HCT116 (cell line): ENCODE measurements around the gene IFITM10. TPM values are rescaled to one million over a fixed set of nuclear protein-coding genes. Genes with fewer than 3 reads are reported as not detected.

Source experiments
- ATAC-seq: fragments of 200-7000 bp; cut with Tn5 transposase; 2 replicates; pipeline ENCODE4 v1.9.1; 2020; ENCODE audit warnings: mild to moderate bottlenecking, moderate library complexity
- BruUV-seq: library from RNA; stranded (reverse); fragments of 400-500 nt; replicated peaks from 2 replicates; lab custom pipeline; 2021; lab: Mats Ljungman, UMichigan
- CTCF ChIA-PET: fragments of 300-600 bp; sonication (Branson Sonifier 250); formaldehyde crosslinking; loops from one replicate; lab custom pipeline; 2021; ENCODE audit warnings: antibody characterized with exemption; lab: Charles Lee
- POLR2A ChIA-PET: fragments of 300-600, 350-600 bp; sonication (Branson Sonifier 250); formaldehyde crosslinking; loops from one replicate; lab custom pipeline; 2021; ENCODE audit warnings: antibody characterized with exemption; lab: Charles Lee
- RAD21 ChIA-PET, 2 experiments: fragments of 300-600 bp; sonication (Branson Sonifier 250); formaldehyde crosslinking; loops; one replicate each; lab custom pipeline; 2023; ENCODE audit warnings: low total read pairs in 2 of 2; ENCODE audit not compliant: uncharacterized antibody in 2 of 2, unreplicated experiment in 2 of 2, low non-redundant PET in 1 of 2; lab: Charles Lee
- DNase-seq: peaks from one replicate; pipeline ENCODE4 v3.0.0-alpha.2; 2010; ENCODE audit warnings: low read depth, low spot score
- H2AFZ ChIP-seq: fragments of 200-600 bp; shearing (Covaris generic), sonication (generic); 2 replicates; pipeline ENCODE4 v1.6.1; 2017; ENCODE audit warnings: low read depth, mixed run types, mixed read lengths, antibody characterized with exemption, low read length; ENCODE audit not compliant: poor library complexity, severe bottlenecking
- H3K27ac ChIP-seq: 2 replicates; pipeline ENCODE4 v1.5.1; 2012; ENCODE audit warnings: low read depth, low read length
- H3K27me3 ChIP-seq: fragments of 200-600 bp; sonication (generic); 2 replicates; pipeline ENCODE4 v1.6.1; 2016; ENCODE audit warnings: mixed run types, low read length, mixed read lengths; ENCODE audit not compliant: insufficient read depth
- H3K36me3 ChIP-seq, 2 experiments: fragments of 200-500 bp in 1 of 2; fragments of 200-600 bp in 1 of 2; sonication (Bioruptor generic) in 1 of 2; sonication (generic) in 1 of 2; 2 replicates each; pipeline versions ENCODE4 v1.5.1 to v1.6.1; 2014 to 2016; ENCODE audit warnings: low read length in 2 of 2, inconsistent platforms in 1 of 2, mixed read lengths in 1 of 2, mixed run types in 1 of 2; ENCODE audit not compliant: insufficient read depth in 2 of 2, control insufficient read depth in 1 of 2
- H3K4me1 ChIP-seq, 2 experiments: fragments of 200-600 bp in 1 of 2; sonication (generic) in 1 of 2; 2 replicates each; pipeline versions ENCODE4 v1.5.1 to v1.6.1; 2012 to 2017; ENCODE audit warnings: low read length in 2 of 2, inconsistent platforms in 1 of 2, mild to moderate bottlenecking in 1 of 2, mixed read lengths in 1 of 2, mixed run types in 1 of 2, moderate library complexity in 1 of 2; ENCODE audit not compliant: insufficient read depth in 2 of 2, control insufficient read depth in 1 of 2
- H3K4me2 ChIP-seq: fragments of 200-600 bp; sonication (generic); 2 replicates; pipeline ENCODE4 v1.6.1; 2017; ENCODE audit warnings: mixed run types, low read length, mixed read lengths
- H3K4me3 ChIP-seq, 2 experiments: fragments of 200-600 bp in 1 of 2; sonication (generic) in 1 of 2; replicated peaks in 1 of 2; 2 replicates each; pipeline ENCODE4 v1.5.1; 2011 to 2016; ENCODE audit warnings: low read length in 2 of 2, control low read depth in 1 of 2, low read depth in 1 of 2, mild to moderate bottlenecking in 1 of 2, mixed read lengths in 1 of 2, mixed run types in 1 of 2
- H3K79me2 ChIP-seq: fragments of 200-600 bp; sonication (generic); 2 replicates; pipeline ENCODE4 v1.6.1; 2017; ENCODE audit warnings: mild to moderate bottlenecking, mixed run types, low read length, moderate library complexity, mixed read lengths; ENCODE audit not compliant: insufficient read depth
- H3K9ac ChIP-seq: fragments of 200-600 bp; sonication (generic); 2 replicates; pipeline ENCODE4 v1.6.1; 2016; ENCODE audit warnings: low read length, mixed read lengths
- H3K9me2 ChIP-seq: fragments of 200-600 bp; sonication (generic), shearing (Covaris generic); 2 replicates; pipeline ENCODE4 v1.6.1; 2017; ENCODE audit warnings: mixed run types, mild to moderate bottlenecking, moderate library complexity; ENCODE audit not compliant: insufficient read depth
- H3K9me3 ChIP-seq, 2 experiments: fragments of 200-500 bp in 1 of 2; fragments of 200-600 bp in 1 of 2; sonication (Bioruptor generic) in 1 of 2; sonication (generic) in 1 of 2; 2 replicates each; pipeline ENCODE4 v1.6.1; 2014 to 2017; ENCODE audit warnings: low read length in 2 of 2, mixed read lengths in 2 of 2, inconsistent platforms in 1 of 2, low read depth in 1 of 2, mild to moderate bottlenecking in 1 of 2, mixed run types in 1 of 2, moderate library complexity in 1 of 2; ENCODE audit not compliant: control insufficient read depth in 1 of 2, insufficient read depth in 1 of 2
- H4K20me1 ChIP-seq: fragments of 200-600 bp; sonication (generic), shearing (Covaris generic); 2 replicates; pipeline ENCODE4 v1.6.1; 2017; ENCODE audit warnings: mixed run types, mild to moderate bottlenecking, moderate library complexity; ENCODE audit not compliant: insufficient read depth
- CTCF ChIP-seq, 3 experiments: fragments of 200-600 bp in 1 of 3; sonication (generic) in 1 of 3; IDR thresholded peaks in 2 of 3; conservative IDR thresholded peaks in 1 of 3; 2 replicates each; pipeline ENCODE4 v1.5.1; 2012 to 2017; ENCODE audit warnings: low read depth in 2 of 3, low read length in 2 of 3, antibody characterized with exemption in 1 of 3, borderline replicate concordance in 1 of 3, control low read depth in 1 of 3, mild to moderate bottlenecking in 1 of 3, mixed read lengths in 1 of 3, mixed run types in 1 of 3, moderate library complexity in 1 of 3; ENCODE audit not compliant: insufficient read depth in 1 of 3
- EZH2 ChIP-seq: fragments of 200-600 bp; sonication (generic); IDR thresholded peaks from 2 replicates; pipeline ENCODE4 v1.6.1; 2017; ENCODE audit warnings: antibody characterized with exemption, mixed run types
- POLR2AphosphoS5 ChIP-seq: IDR thresholded peaks from 2 replicates; pipeline ENCODE4 v1.6.1; 2011; ENCODE audit warnings: mild to moderate bottlenecking, low read depth, low read length, moderate library complexity
- RAD21 ChIP-seq: IDR thresholded peaks from 2 replicates; pipeline ENCODE4 v1.6.1; 2012; ENCODE audit warnings: low read depth, mild to moderate bottlenecking
- REST ChIP-seq: IDR thresholded peaks from 2 replicates; pipeline ENCODE4 v1.6.1; 2012; ENCODE audit warnings: low read depth
- SIN3A ChIP-seq: IDR thresholded peaks from 2 replicates; pipeline ENCODE4 v1.6.1; 2012; ENCODE audit warnings: low read depth
- SP1 ChIP-seq: IDR thresholded peaks from 2 replicates; pipeline ENCODE4 v1.6.1; 2012; ENCODE audit warnings: low read depth
- SRF ChIP-seq: IDR thresholded peaks from 2 replicates; pipeline ENCODE4 v1.6.1; 2012; ENCODE audit warnings: low read depth
- YY1 ChIP-seq: IDR thresholded peaks from 2 replicates; pipeline ENCODE4 v1.6.1; 2011; ENCODE audit warnings: low read length, low read depth, moderate library complexity, mild to moderate bottlenecking; ENCODE audit not compliant: insufficient replicate concordance; ENCODE audit errors: extremely low read depth
- ZNF274 ChIP-seq: fragments of 200-500 bp; sonication (Bioruptor generic); IDR thresholded peaks from 2 replicates; pipeline ENCODE4 v1.6.1; 2014; ENCODE audit warnings: mild to moderate bottlenecking, low read depth, low read length, inconsistent platforms
- intact Hi-C: fragments of 100-400 bp; cut with micrococcal nuclease; formaldehyde crosslinking; loops from 2 replicates; pipeline ENCODE4 v1.10.0; 2022
- total RNA-seq: library from RNA; stranded (reverse); gene quantifications from one replicate; pipeline ENCODE4 v1.2.1, GENCODE V29; 2021; ENCODE audit not compliant: unreplicated experiment
- TF ChIP-seq, protein P1 (sequence below): IDR thresholded peaks from 2 replicates; pipeline ENCODE4 v1.6.1; 2012

IFITM10 gene
- total RNA-seq, 1 experiment from 2014 or later = 1.9 TPM

DNA sequence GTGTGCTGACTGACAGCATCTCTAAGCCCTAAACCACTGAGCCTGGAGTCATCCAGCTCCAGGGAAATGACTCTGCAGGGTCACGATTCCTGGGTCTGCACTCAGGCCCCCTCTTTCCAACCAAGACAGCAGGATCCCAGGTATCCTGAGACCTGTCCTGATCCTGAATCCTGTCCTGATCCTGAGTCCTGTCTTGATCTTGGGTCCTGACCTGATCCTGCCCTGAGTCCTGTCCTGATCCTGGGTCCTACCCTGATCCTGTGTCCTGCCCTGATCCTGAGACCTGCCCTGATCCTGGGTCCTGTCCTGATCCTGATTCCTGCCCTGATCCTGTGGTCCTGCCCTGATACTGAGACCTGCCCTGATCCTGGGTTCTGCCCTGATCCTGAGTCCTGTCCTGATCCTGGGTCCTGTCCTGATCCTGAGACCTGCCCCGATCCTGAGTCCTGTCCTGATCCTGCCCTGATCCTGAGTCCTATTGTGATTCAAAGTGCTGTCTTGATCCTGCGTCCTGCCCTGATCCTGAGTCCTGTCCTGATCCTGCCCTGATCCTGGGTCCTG is 54.8 kb downstream of the IFITM10 start:
- no peak for ATAC-seq
- Histone ChIP-seq H3K9me2 (no peaks in the 10 kb centered on the region), H3K27ac (no peak overlapping the region), H3K27me3 (no peaks in the 10 kb centered on the region), H3K9me3 (no peaks in the 10 kb centered on the region), H3K4me1 (peaks cover 0 to 12% of the 10 kb centered on the region in 2 experiments; a peak in 2 of 4 replicates), H2AFZ (no peak overlapping the region), H4K20me1 (no peaks in the 10 kb centered on the region), H3K79me2 (no peaks in the 10 kb centered on the region), H3K4me2 (no peak overlapping the region), H3K36me3 (no peaks in the 10 kb centered on the region), H3K4me3 (no peak overlapping the region), H3K9ac (no peak overlapping the region)
- CTCF ChIA-PET = interaction anchor here (3.2 to 5.5 kb wide), 2 partner anchors 137 to 456 kb away, joined by 45 to 259 read pairs; partner anchors contain the start of gene SYT8
- intact Hi-C loops = no loop called here
- no TSS peak for BruUV-seq
- RAD21 ChIA-PET = no interaction called here
- TF ChIP-seq RAD21 = no peak
- TF ChIP-seq POLR2AphosphoS5 = no peak
- no peak for TF ChIP-seq SRF
- no peak for TF ChIP-seq REST
- no peak for TF ChIP-seq CTCF (IDR thresholded peaks at IDR 0.05 in 2 of 3, conservative IDR thresholded peaks at IDR 0.05 in 1 of 3; ENCODE audit: borderline replicate concordance in 1 of 3, insufficient read depth in 1 of 3, low read depth in 2 of 3, low read length in 2 of 3)
- no peak for TF ChIP-seq SP1
- no peak for TF ChIP-seq YY1
- TF ChIP-seq EZH2 = no peak
- no peak for TF ChIP-seq ZNF274
- TF ChIP-seq, protein P1, sequence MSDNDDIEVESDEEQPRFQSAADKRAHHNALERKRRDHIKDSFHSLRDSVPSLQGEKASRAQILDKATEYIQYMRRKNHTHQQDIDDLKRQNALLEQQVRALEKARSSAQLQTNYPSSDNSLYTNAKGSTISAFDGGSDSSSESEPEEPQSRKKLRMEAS = no peak
- no peak for TF ChIP-seq SIN3A
- POLR2A ChIA-PET = no interaction called here
- DNase-seq = no peak
